H1 (cell line): ENCODE results near the gene RMP24.

Experiments
- CTCF ChIA-PET: fragments of 300-600 bp; sonication (Branson Sonifier 250); formaldehyde crosslinking; loops from one replicate; lab custom pipeline; 2021; ENCODE audit not compliant: partially characterized antibody; lab: Charles Lee
- POLR2A ChIA-PET: fragments of 300-600 bp; sonication (Branson Sonifier 250); formaldehyde crosslinking; loops from one replicate; lab custom pipeline; 2021; ENCODE audit warnings: inconsistent platforms; ENCODE audit not compliant: partially characterized antibody; lab: Charles Lee
- DNase-seq, 2 experiments: peaks; one replicate each; pipeline versions ENCODE4 v3.0.0 to v3.0.0-alpha.2; 2010 to 2022; ENCODE audit warnings: low spot score in 2 of 2, low read depth in 1 of 2, mixed read lengths in 1 of 2
- FAIRE-seq: peaks from 2 replicates; lab custom pipeline; 2011; peaks lifted over from hg19 to GRCh38; lab: Jason Lieb, UNC
- H2AFZ ChIP-seq: 2 replicates; pipeline ENCODE4 v1.8.1; 2012; ENCODE audit warnings: low read length, inconsistent platforms
- H2AK5ac ChIP-seq: 2 replicates; pipeline ENCODE4 v1.6.1; 2013; ENCODE audit warnings: low read depth, low read length
- H2BK120ac ChIP-seq: replicated peaks from 2 replicates; pipeline ENCODE3; 2013; ENCODE audit warnings: low read depth, low read length, inconsistent platforms
- H2BK12ac ChIP-seq: 2 replicates; pipeline ENCODE4 v1.6.1; 2013; ENCODE audit warnings: low read depth, low read length
- H2BK15ac ChIP-seq: 2 replicates; pipeline ENCODE4 v1.6.1; 2013; ENCODE audit warnings: low read length
- H2BK20ac ChIP-seq: 2 replicates; pipeline ENCODE4 v1.6.1; 2013; ENCODE audit warnings: low read length
- H2BK5ac ChIP-seq: 2 replicates; pipeline ENCODE4 v1.6.1; 2013; ENCODE audit warnings: low read depth, low read length
- H3K14ac ChIP-seq: 2 replicates; pipeline ENCODE4 v1.6.1; 2013; ENCODE audit warnings: inconsistent platforms; ENCODE audit not compliant: insufficient read length
- H3K18ac ChIP-seq: 2 replicates; pipeline ENCODE4 v1.6.1; 2013; ENCODE audit warnings: low read length; ENCODE audit errors: extremely low read depth
- H3K23ac ChIP-seq: 2 replicates; pipeline ENCODE4 v1.6.1; 2013; ENCODE audit warnings: inconsistent platforms; ENCODE audit not compliant: insufficient read length
- H3K23me2 ChIP-seq: 2 replicates; pipeline ENCODE4 v1.6.1; 2013; ENCODE audit warnings: low read depth, low read length
- H3K27ac ChIP-seq: 2 replicates; pipeline ENCODE4 v1.6.1; 2011; ENCODE audit warnings: low read depth, low read length, inconsistent platforms
- H3K27me3 ChIP-seq, 4 experiments: replicated peaks in 1 of 4; 1 replicate in 1 of 4; 2 replicates in 3 of 4; pipeline versions ENCODE4 v1.6.1 to v1.8.1; 2011 to 2013; ENCODE audit warnings: low read length in 3 of 4, mild to moderate bottlenecking in 3 of 4, inconsistent platforms in 2 of 4, mixed read lengths in 2 of 4, moderate library complexity in 1 of 4; ENCODE audit not compliant: control insufficient read depth in 3 of 4, insufficient read depth in 3 of 4; ENCODE audit errors: extremely low read depth in 1 of 4
- H3K36me3 ChIP-seq, 4 experiments: 2 replicates each; pipeline versions ENCODE4 v1.6.1 to v1.8.1; 2011 to 2013; ENCODE audit warnings: mild to moderate bottlenecking in 4 of 4, low read length in 3 of 4, moderate library complexity in 2 of 4, control low read depth in 1 of 4, inconsistent platforms in 1 of 4; ENCODE audit not compliant: insufficient read depth in 4 of 4, control insufficient read depth in 2 of 4
- H3K4ac ChIP-seq: replicated peaks from 2 replicates; pipeline ENCODE3; 2013; ENCODE audit warnings: low read length, low read depth, mixed read lengths, inconsistent platforms; ENCODE audit not compliant: insufficient read length
- H3K4me1 ChIP-seq, 4 experiments: replicated peaks in 1 of 4; 1 replicate in 1 of 4; 2 replicates in 3 of 4; pipeline versions ENCODE4 v1.6.1 to v1.8.1; 2011 to 2013; ENCODE audit warnings: low read length in 3 of 4, inconsistent platforms in 2 of 4, mixed read lengths in 1 of 4; ENCODE audit not compliant: insufficient read depth in 4 of 4, control insufficient read depth in 3 of 4
- H3K4me2 ChIP-seq, 2 experiments: 2 replicates each; pipeline versions ENCODE4 v1.6.1 to v1.8.1; 2011 to 2013; ENCODE audit warnings: low read depth in 2 of 2, low read length in 2 of 2, control low read depth in 1 of 2, inconsistent platforms in 1 of 2, mild to moderate bottlenecking in 1 of 2; ENCODE audit not compliant: insufficient read depth in 1 of 2
- H3K4me3 ChIP-seq, 4 experiments: fragments of 200-600, 300-600 bp in 1 of 4; sonication (generic), shearing (Covaris generic), sonication (Bioruptor Twin) in 1 of 4; 2 replicates each; pipeline versions ENCODE4 v1.5.1 to v1.8.1; 2011 to 2016; ENCODE audit warnings: low read length in 4 of 4, low read depth in 3 of 4, control low read depth in 2 of 4, inconsistent platforms in 2 of 4, mild to moderate bottlenecking in 2 of 4, mixed read lengths in 1 of 4, moderate library complexity in 1 of 4; ENCODE audit not compliant: insufficient read depth in 2 of 4; ENCODE audit errors: extremely low read depth in 1 of 4
- H3K56ac ChIP-seq: replicated peaks from 2 replicates; pipeline ENCODE3; 2013; ENCODE audit warnings: low read depth, mild to moderate bottlenecking, mixed read lengths, low read length, inconsistent platforms; ENCODE audit not compliant: insufficient read length
- H3K79me1 ChIP-seq: 2 replicates; pipeline ENCODE4 v1.6.1; 2013; ENCODE audit warnings: low read depth, low read length, control low read depth
- H3K79me2 ChIP-seq, 2 experiments: 2 replicates each; pipeline versions ENCODE4 v1.6.1 to v1.8.1; 2012 to 2013; ENCODE audit warnings: low read length in 2 of 2, mild to moderate bottlenecking in 2 of 2, inconsistent platforms in 1 of 2; ENCODE audit not compliant: insufficient read depth in 2 of 2, control insufficient read depth in 1 of 2
- H3K9ac ChIP-seq, 4 experiments: replicated peaks in 1 of 4; 1 replicate in 1 of 4; 2 replicates in 3 of 4; pipeline versions ENCODE4 v1.6.1 to v1.8.1; 2011 to 2013; ENCODE audit warnings: low read depth in 3 of 4, low read length in 3 of 4, control low read depth in 2 of 4, mild to moderate bottlenecking in 2 of 4, moderate library complexity in 2 of 4, inconsistent platforms in 1 of 4; ENCODE audit errors: extremely low read depth in 1 of 4
- H3K9me3 ChIP-seq, 2 experiments: 2 replicates each; pipeline versions ENCODE4 v1.6.1 to v1.8.1; 2012 to 2013; ENCODE audit warnings: mild to moderate bottlenecking in 2 of 2, moderate library complexity in 2 of 2, control low read depth in 1 of 2, inconsistent platforms in 1 of 2, low read depth in 1 of 2, low read length in 1 of 2, mixed read lengths in 1 of 2; ENCODE audit not compliant: insufficient read depth in 2 of 2
- H4K20me1 ChIP-seq, 2 experiments: replicated peaks in 1 of 2; 2 replicates each; pipeline versions ENCODE3 to v1.8.1; 2011 to 2013; ENCODE audit warnings: inconsistent platforms in 2 of 2, low read length in 2 of 2, mild to moderate bottlenecking in 1 of 2; ENCODE audit not compliant: insufficient read depth in 2 of 2, control insufficient read depth in 1 of 2
- H4K5ac ChIP-seq: 2 replicates; pipeline ENCODE4 v1.6.1; 2013; ENCODE audit warnings: low read length, low read depth, mixed read lengths, inconsistent platforms; ENCODE audit not compliant: insufficient read length
- H4K8ac ChIP-seq: 2 replicates; pipeline ENCODE4 v1.8.0; 2013; ENCODE audit warnings: mild to moderate bottlenecking, moderate library complexity, low read length, inconsistent platforms; ENCODE audit not compliant: insufficient read depth; ENCODE audit errors: extremely low read depth
- H4K91ac ChIP-seq: replicated peaks from 2 replicates; pipeline ENCODE3; 2013; ENCODE audit warnings: low read length, mixed read lengths, inconsistent platforms; ENCODE audit not compliant: insufficient read length
- BCL11A ChIP-seq, 2 experiments: IDR thresholded peaks; one replicate each; pipeline ENCODE4 v1.6.1; 2011; ENCODE audit warnings: low read depth in 2 of 2, low read length in 2 of 2, mild to moderate bottlenecking in 2 of 2
- KDM1A ChIP-seq: fragments of 200-600, 300-600 bp; sonication (generic); IDR thresholded peaks from 2 replicates; pipeline ENCODE4 v1.7.1; 2016; ENCODE audit warnings: mild to moderate bottlenecking, low read length, borderline replicate concordance
- SIN3A ChIP-seq, 2 experiments: IDR thresholded peaks in 1 of 2; conservative IDR thresholded peaks in 1 of 2; 2 replicates each; pipeline ENCODE4 v1.6.1; 2011 to 2012; ENCODE audit warnings: low read length in 2 of 2, improper control_type of control experiment in 1 of 2, low read depth in 1 of 2, mild to moderate bottlenecking in 1 of 2
- SIRT6 ChIP-seq: IDR thresholded peaks from one replicate; pipeline ENCODE4 v1.7.1; 2012; ENCODE audit warnings: low read length, inconsistent platforms
- TAF1 ChIP-seq: IDR thresholded peaks from 2 replicates; pipeline ENCODE4 v1.6.1; 2011; ENCODE audit warnings: mild to moderate bottlenecking, low read depth, low read length
- WGBS, 2 experiments: shearing (Covaris generic) in 1 of 2; methylation state at CpG; one replicate each; pipeline versions ENCODE4 v1.1.6 to v1.1.7; 2013 to 2015; ENCODE audit warnings: low lambda C conversion rate in 2 of 2, mixed read lengths in 2 of 2, inconsistent platforms in 1 of 2, low coverage in 1 of 2, missing lambda C conversion rate in 1 of 2; ENCODE audit not compliant: insufficient replicate concordance in 2 of 2, insufficient coverage in 1 of 2, insufficient read length in 1 of 2; ENCODE audit errors: extremely low coverage in 1 of 2, missing lambda C conversion rate in 1 of 2; 5-methylcytosine and 5-hydroxymethylcytosine counted together

The RMP24 gene

DNA sequence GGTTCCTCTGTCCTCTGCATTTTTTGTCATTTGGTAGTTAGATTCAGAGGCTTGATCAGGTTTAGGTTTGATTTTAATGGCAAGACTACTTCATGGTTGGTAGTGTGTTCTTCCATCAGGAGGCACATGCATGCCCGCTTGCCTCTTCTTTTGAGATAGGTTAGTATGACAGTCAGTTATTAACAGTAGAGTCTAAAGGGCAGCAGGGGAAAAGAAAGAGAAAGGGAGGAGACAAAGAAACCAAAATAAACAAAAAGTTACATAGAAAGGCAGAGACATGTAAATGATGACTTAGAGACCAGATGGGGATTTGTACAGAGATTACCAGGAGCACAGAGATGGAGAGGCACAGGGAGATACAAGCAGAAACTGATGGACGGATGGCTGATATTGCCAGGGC is 10.2 kb upstream of the RMP24 start:
- H3K23me2 ChIP-seq, result no peaks in the 10 kb centered on the region; the same call in 1 of the 2 replicates
- no peaks in the 10 kb centered on the region for H3K79me2 ChIP-seq
- no peaks in the 10 kb centered on the region for H3K79me1 ChIP-seq
- no peak overlapping the region for H2BK120ac ChIP-seq
- no peaks in the 10 kb centered on the region for H3K36me3 ChIP-seq
- no peaks in the 10 kb centered on the region for H4K20me1 ChIP-seq
- H4K8ac ChIP-seq, result no peak overlapping the region
- H3K14ac ChIP-seq, result no peak overlapping the region
- H3K9me3 ChIP-seq, result peaks cover 4 to 14% of the 10 kb centered on the region in 2 experiments; a peak in 2 of 4 replicates
- H3K27me3 ChIP-seq, result no peaks in the 10 kb centered on the region
- H2BK20ac ChIP-seq, result no peak overlapping the region
- ChIA-PET POLR2A (no interaction called here), CTCF (interaction anchor here (1.0 to 1.6 kb wide), 2 partner anchors 12 to 206 kb away, joined by 3 read pairs; no protein-coding TSS in a partner anchor)
- H4K5ac ChIP-seq, result no peak overlapping the region
- no peak overlapping the region; the same call in 1 of the 2 replicates for H2AK5ac ChIP-seq
- no peak overlapping the region for H3K27ac ChIP-seq
- H3K9ac ChIP-seq, result no peak overlapping the region
- no peak overlapping the region for H4K91ac ChIP-seq
- H3K56ac ChIP-seq, result no peak overlapping the region
- no peak overlapping the region for H3K4me3 ChIP-seq
- no peak overlapping the region for H3K4ac ChIP-seq
- H3K4me1 ChIP-seq, result no peaks in the 10 kb centered on the region
- no peak overlapping the region; the same call in 1 of the 2 replicates for H2BK12ac ChIP-seq
- no peak overlapping the region for H3K4me2 ChIP-seq
- H3K18ac ChIP-seq, result no peak overlapping the region
- H3K23ac ChIP-seq, result no peak overlapping the region
- WGBS, 2 experiments, result 78% methylated on average over 2 of the region's 2 CpGs; no CpG with 5 or more reads in 1 of the 2 experiments
- TF ChIP-seq SIN3A (conservative IDR thresholded peaks at IDR 0.05 in 1 of 2, IDR thresholded peaks at IDR 0.05 in 1 of 2; ENCODE audit: low read depth in 1 of 2, low read length in 2 of 2), result no peak
- TF ChIP-seq KDM1A, result no peak
- no peak for TF ChIP-seq TAF1
- no peak for TF ChIP-seq SIRT6
- TF ChIP-seq BCL11A (IDR thresholded peaks at IDR 0.05; ENCODE audit: low read depth in 2 of 2, low read length in 2 of 2), result no peak
- no peak overlapping the region for H2BK15ac ChIP-seq
- no peak overlapping the region for H2AFZ ChIP-seq
- FAIRE-seq, result no peak
- DNase-seq, result no peak
- H2BK5ac ChIP-seq, result no peak overlapping the region
